DND-41 (cell line): ENCODE measurements around the gene GATA2.

ENCODE experiments used
- ATAC-seq: fragments of 200-7000 bp; cut with Tn5 transposase; 3 replicates; pipeline ENCODE4 v1.9.1; 2021; ENCODE audit warnings: low read depth; ENCODE audit not compliant: insufficient read depth
- DNase-seq: peaks from one replicate; pipeline ENCODE4 v3.0.0-alpha.2; 2020
- H2AFZ ChIP-seq: 2 replicates; pipeline ENCODE4 v1.6.0; 2012; ENCODE audit warnings: low read depth, low read length
- H3K27ac ChIP-seq: 2 replicates; pipeline ENCODE4 v1.5.1; 2012; ENCODE audit warnings: low read length, inconsistent platforms
- H3K27me3 ChIP-seq: fragments of 200-600 bp; sonication (generic); 2 replicates; pipeline ENCODE4 v1.6.0; 2012; ENCODE audit warnings: low read length, mild to moderate bottlenecking, inconsistent platforms; ENCODE audit not compliant: insufficient read depth, poor library complexity
- H3K36me3 ChIP-seq: 2 replicates; pipeline ENCODE4 v1.5.1; 2012; ENCODE audit warnings: low read length, inconsistent platforms; ENCODE audit not compliant: insufficient read depth
- H3K4me1 ChIP-seq: 2 replicates; pipeline ENCODE4 v1.5.1; 2012; ENCODE audit warnings: mild to moderate bottlenecking, low read length; ENCODE audit not compliant: insufficient read depth
- H3K4me2 ChIP-seq: 2 replicates; pipeline ENCODE4 v1.6.0; 2012; ENCODE audit warnings: mild to moderate bottlenecking, moderate library complexity, low read length, inconsistent platforms; ENCODE audit not compliant: insufficient read depth
- H3K4me3 ChIP-seq, 2 experiments: fragments of 200-600 bp in 1 of 2; shearing (Covaris generic) in 1 of 2; 2 replicates each; pipeline ENCODE4 v1.5.1; 2012 to 2016; ENCODE audit warnings: inconsistent platforms in 2 of 2, low read length in 2 of 2, mild to moderate bottlenecking in 2 of 2, low read depth in 1 of 2, moderate library complexity in 1 of 2
- H3K79me2 ChIP-seq: 2 replicates; pipeline ENCODE4 v1.6.0; 2012; ENCODE audit warnings: low read length, inconsistent platforms; ENCODE audit not compliant: insufficient read depth
- H3K9ac ChIP-seq: 2 replicates; pipeline ENCODE4 v1.6.0; 2012; ENCODE audit warnings: low read depth, mild to moderate bottlenecking, inconsistent platforms, low read length, moderate library complexity
- H3K9me3 ChIP-seq: 2 replicates; pipeline ENCODE4 v1.5.1; 2012; ENCODE audit warnings: low read length, moderate library complexity, mild to moderate bottlenecking, inconsistent platforms; ENCODE audit not compliant: insufficient read depth, severe bottlenecking
- H4K20me1 ChIP-seq: 2 replicates; pipeline ENCODE4 v1.6.0; 2012; ENCODE audit warnings: low read length; ENCODE audit not compliant: insufficient read depth
- CTCF ChIP-seq: IDR thresholded peaks from 2 replicates; pipeline ENCODE4 v1.5.1; 2012; ENCODE audit warnings: borderline replicate concordance, low read length, moderate library complexity, mild to moderate bottlenecking; ENCODE audit not compliant: poor library complexity, severe bottlenecking; ENCODE audit errors: extremely low read depth
- EZH2 ChIP-seq: IDR thresholded peaks from 3 replicates; pipeline ENCODE4 v1.6.1; 2012; ENCODE audit warnings: borderline replicate concordance, low read depth, mild to moderate bottlenecking, moderate library complexity, low read length, inconsistent platforms; ENCODE audit not compliant: severe bottlenecking

The GATA2 gene

GRCh38 chr3:128470134-128470899 lies 22.7 kb downstream of the GATA2 start:
- Histone ChIP-seq H3K79me2 (no peaks in the 10 kb centered on the region), H3K9ac (no peak overlapping the region), H3K9me3 (no peaks in the 10 kb centered on the region), H3K4me3 (no peak overlapping the region), H3K4me1 (no peaks in the 10 kb centered on the region), H3K27ac (no peak overlapping the region), H3K4me2 (no peak overlapping the region), H3K36me3 (no peaks in the 10 kb centered on the region), H3K27me3 (peaks cover 18% of the 10 kb centered on the region), H2AFZ (no peak overlapping the region), H4K20me1 (peaks cover 2% of the 10 kb centered on the region; the same call in 1 of the 2 replicates)
- no peak for ATAC-seq
- DNase-seq = no peak
- TF ChIP-seq EZH2 (no peak), CTCF (no peak)

GRCh38 chr3:128469556-128469955 lies 23.4 kb downstream of the GATA2 start:
- H4K20me1 ChIP-seq = peaks cover 3% of the 10 kb centered on the region; the same call in 1 of the 2 replicates
- no peak overlapping the region for H3K9ac ChIP-seq
- no peaks in the 10 kb centered on the region for H3K9me3 ChIP-seq
- no peak overlapping the region for H3K4me2 ChIP-seq
- DNase-seq (no peak), ATAC-seq (no peak)
- no peak overlapping the region for H3K4me3 ChIP-seq
- H3K79me2 ChIP-seq = no peaks in the 10 kb centered on the region
- TF ChIP-seq CTCF = no peak
- TF ChIP-seq EZH2 = no peak
- H2AFZ ChIP-seq = no peak overlapping the region
- no peaks in the 10 kb centered on the region for H3K36me3 ChIP-seq
- H3K27me3 ChIP-seq = peaks cover 17% of the 10 kb centered on the region
- no peaks in the 10 kb centered on the region for H3K4me1 ChIP-seq
- H3K27ac ChIP-seq = no peak overlapping the region

- Histone ChIP-seq H3K79me2 (no peaks in the 10 kb centered on the region), H3K4me3 (no peak overlapping the region), H4K20me1 (peaks cover 3% of the 10 kb centered on the region; the same call in 1 of the 2 replicates), H3K4me2 (no peak overlapping the region), H3K36me3 (no peaks in the 10 kb centered on the region), H3K27me3 (peaks cover 11% of the 10 kb centered on the region), H2AFZ (no peak overlapping the region), H3K4me1 (no peaks in the 10 kb centered on the region), H3K9me3 (no peaks in the 10 kb centered on the region), H3K27ac (no peak overlapping the region), H3K9ac (no peak overlapping the region)
- ATAC-seq (no peak), DNase-seq (no peak)
- TF ChIP-seq CTCF (no peak), EZH2 (no peak)
Measured at GRCh38 chr3:128468791-128469527, 24.0 kb downstream of the GATA2 start.
